ENCODE results near the gene DCC. TPM values are rescaled to one million over a fixed set of nuclear protein-coding genes. Genes with fewer than 3 reads are reported as not detected.

DCC gene
- polyA plus RNA-seq, 2 of the 4 experiments (the other 2 are of a cell fraction) = 0.12 TPM; not detected in 1

- no peaks in the 10 kb centered on the region for H3K4me1 ChIP-seq
Measured at GRCh38 chr18:53544917-53545316, 1204.9 kb downstream of the DCC start.

DNA sequence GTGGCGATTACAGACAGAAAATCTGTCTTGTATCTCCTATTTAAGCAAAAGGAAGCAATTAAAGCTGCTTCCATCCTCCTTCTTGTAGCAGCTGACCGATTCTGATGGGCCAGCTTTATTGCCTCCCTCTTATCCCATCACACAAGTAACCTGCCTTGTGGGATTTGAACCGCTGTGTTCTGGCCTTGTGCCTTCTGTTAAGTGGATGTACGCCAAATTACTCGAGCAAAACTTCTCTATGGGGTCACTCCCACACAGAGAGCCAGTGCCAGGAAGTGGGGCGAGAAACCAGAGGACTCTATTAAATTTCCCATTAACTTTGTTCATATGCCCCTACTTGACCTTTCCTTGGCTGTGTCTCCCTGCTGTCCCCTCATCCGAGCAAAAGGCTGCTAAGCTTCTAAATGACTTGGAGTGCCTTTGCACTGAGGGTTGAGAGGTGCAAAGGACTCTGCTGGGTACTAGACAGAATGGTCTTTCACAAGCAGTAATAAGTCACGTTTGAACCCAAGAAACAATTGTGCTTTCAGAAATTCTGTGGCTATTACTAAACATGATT is 1212.0 kb downstream of the DCC start:
- WGBS (ENCODE audit: missing lambda C conversion rate) = 2% methylated on average over 8 of the region's 8 CpGs
- no peak for DNase-seq (ENCODE audit: low read depth in 1 of 2, low spot score in 1 of 2)
- Histone ChIP-seq H3K4me2 (no peak overlapping the region), H3K4me1 (no peaks in the 10 kb centered on the region), H3K4me3 (no peak overlapping the region), H3K9me3 (no peaks in the 10 kb centered on the region), H3K27ac (no peak overlapping the region)
- ChIA-PET CTCF (no interaction called here), POLR2A (no interaction called here)
- TF ChIP-seq RAD21 (conservative IDR thresholded peaks at IDR 0.05 in 1 of 2, IDR thresholded peaks at IDR 0.05 in 1 of 2) = no peak
- TF ChIP-seq HOXB13 (CRISPR knock-in tag; IDR thresholded peaks at IDR 0.05; ENCODE audit: low read depth) = no peak
- TF ChIP-seq CBX2 (IDR thresholded peaks at IDR 0.05; ENCODE audit: borderline replicate concordance, low read depth) = no peak
- no peak for TF ChIP-seq MAFK (IDR thresholded peaks at IDR 0.05; ENCODE audit: partially characterized antibody)
- no peak for TF ChIP-seq KDM1A (IDR thresholded peaks at IDR 0.05; ENCODE audit: low read depth)
- TF ChIP-seq FOSB (CRISPR knock-in tag; IDR thresholded peaks at IDR 0.05) = no peak
- TF ChIP-seq, protein P1, sequence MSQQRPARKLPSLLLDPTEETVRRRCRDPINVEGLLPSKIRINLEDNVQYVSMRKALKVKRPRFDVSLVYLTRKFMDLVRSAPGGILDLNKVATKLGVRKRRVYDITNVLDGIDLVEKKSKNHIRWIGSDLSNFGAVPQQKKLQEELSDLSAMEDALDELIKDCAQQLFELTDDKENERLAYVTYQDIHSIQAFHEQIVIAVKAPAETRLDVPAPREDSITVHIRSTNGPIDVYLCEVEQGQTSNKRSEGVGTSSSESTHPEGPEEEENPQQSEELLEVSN (IDR thresholded peaks at IDR 0.05; ENCODE audit: borderline replicate concordance, low read depth) = no peak
- TF ChIP-seq RARB (CRISPR knock-in tag; IDR thresholded peaks at IDR 0.05) = no peak
- no peak for TF ChIP-seq MYC (IDR thresholded peaks at IDR 0.05; ENCODE audit: borderline replicate concordance, low read length)
- TF ChIP-seq TP53 (CRISPR knock-in tag; IDR thresholded peaks at IDR 0.05) = no peak
- TF ChIP-seq POLR2A (IDR thresholded peaks at IDR 0.05; ENCODE audit: low read length) = no peak
- TF ChIP-seq, protein P2, sequence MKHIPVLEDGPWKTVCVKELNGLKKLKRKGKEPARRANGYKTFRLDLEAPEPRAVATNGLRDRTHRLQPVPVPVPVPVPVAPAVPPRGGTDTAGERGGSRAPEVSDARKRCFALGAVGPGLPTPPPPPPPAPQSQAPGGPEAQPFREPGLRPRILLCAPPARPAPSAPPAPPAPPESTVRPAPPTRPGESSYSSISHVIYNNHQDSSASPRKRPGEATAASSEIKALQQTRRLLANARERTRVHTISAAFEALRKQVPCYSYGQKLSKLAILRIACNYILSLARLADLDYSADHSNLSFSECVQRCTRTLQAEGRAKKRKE (CRISPR knock-in tag; IDR thresholded peaks at IDR 0.05; ENCODE audit: low read depth) = no peak
- TF ChIP-seq BHLHE40 (IDR thresholded peaks at IDR 0.05; ENCODE audit: low read depth, low read length) = no peak
- TF ChIP-seq EP300 (IDR thresholded peaks at IDR 0.05) = no peak
- no peak for TF ChIP-seq POLR2AphosphoS2 (conservative IDR thresholded peaks at IDR 0.05; ENCODE audit: low read length)
- no peak for TF ChIP-seq CBX8 (IDR thresholded peaks at IDR 0.05)
- TF ChIP-seq, protein P3, sequence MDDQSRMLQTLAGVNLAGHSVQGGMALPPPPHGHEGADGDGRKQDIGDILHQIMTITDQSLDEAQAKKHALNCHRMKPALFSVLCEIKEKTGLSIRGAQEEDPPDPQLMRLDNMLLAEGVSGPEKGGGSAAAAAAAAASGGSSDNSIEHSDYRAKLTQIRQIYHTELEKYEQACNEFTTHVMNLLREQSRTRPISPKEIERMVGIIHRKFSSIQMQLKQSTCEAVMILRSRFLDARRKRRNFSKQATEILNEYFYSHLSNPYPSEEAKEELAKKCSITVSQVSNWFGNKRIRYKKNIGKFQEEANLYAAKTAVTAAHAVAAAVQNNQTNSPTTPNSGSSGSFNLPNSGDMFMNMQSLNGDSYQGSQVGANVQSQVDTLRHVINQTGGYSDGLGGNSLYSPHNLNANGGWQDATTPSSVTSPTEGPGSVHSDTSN (IDR thresholded peaks at IDR 0.05) = no peak
- ATAC-seq = no peak
- no peak for FAIRE-seq

More at GRCh38 chr18:53544917-53545316, 1204.9 kb downstream of the DCC start:
- TF ChIP-seq HEYL (CRISPR knock-in tag; IDR thresholded peaks at IDR 0.05) (no peak), ESRRA (IDR thresholded peaks at IDR 0.05; ENCODE audit: borderline replicate concordance, low read length) (no peak), JUN (IDR thresholded peaks at IDR 0.05) (no peak), POLR2A (IDR thresholded peaks at IDR 0.05; ENCODE audit: low read length) (no peak), SMC3 (IDR thresholded peaks at IDR 0.05) (no peak), ZC3H11A (IDR thresholded peaks at IDR 0.05) (no peak), REST (IDR thresholded peaks at IDR 0.05) (no peak), KDM5A (IDR thresholded peaks at IDR 0.05) (no peak), HDAC2 (IDR thresholded peaks at IDR 0.05) (no peak), HOXB5 (CRISPR knock-in tag; IDR thresholded peaks at IDR 0.05) (no peak), CBX2 (IDR thresholded peaks at IDR 0.05; ENCODE audit: borderline replicate concordance, low read depth) (no peak), KDM1A (IDR thresholded peaks at IDR 0.05; ENCODE audit: low read depth) (no peak)
- TF ChIP-seq, protein P2 (CRISPR knock-in tag; IDR thresholded peaks at IDR 0.05; ENCODE audit: low read depth) = no peak
- TF ChIP-seq, protein P1 (IDR thresholded peaks at IDR 0.05; ENCODE audit: borderline replicate concordance, low read depth) = no peak
- TF ChIP-seq, protein P4, sequence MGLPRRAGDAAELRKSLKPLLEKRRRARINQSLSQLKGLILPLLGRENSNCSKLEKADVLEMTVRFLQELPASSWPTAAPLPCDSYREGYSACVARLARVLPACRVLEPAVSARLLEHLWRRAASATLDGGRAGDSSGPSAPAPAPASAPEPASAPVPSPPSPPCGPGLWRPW (IDR thresholded peaks at IDR 0.05) = no peak
- no peak overlapping the region for H3K4me2 ChIP-seq
- POLR2A ChIA-PET = no interaction called here
- H3K9me3 ChIP-seq = no peaks in the 10 kb centered on the region
- DNase-seq (ENCODE audit: low read depth in 1 of 2, low spot score in 1 of 2) (no peak), ATAC-seq (no peak), FAIRE-seq (no peak)
- H3K4me3 ChIP-seq = no peak overlapping the region
- H3K27ac ChIP-seq = no peak overlapping the region
- 0% methylated on average over 3 of the region's 3 CpGs for WGBS (ENCODE audit: missing lambda C conversion rate)
- CTCF ChIA-PET = no interaction called here

Data from A549 (cell line).